GM19455 (cell line): ENCODE measurements around the gene MSL3B.

Experiments
- ATAC-seq: cut with Tn5 transposase; IDR thresholded peaks from one replicate; pipeline ENCODE4 v1.9.1; 2021; ENCODE audit not compliant: unreplicated experiment

Gene MSL3B

GRCh38 chr2:233817995-233818638 is 50.1 kb downstream of the MSL3B start:
- ATAC-seq = no peak

DNA sequence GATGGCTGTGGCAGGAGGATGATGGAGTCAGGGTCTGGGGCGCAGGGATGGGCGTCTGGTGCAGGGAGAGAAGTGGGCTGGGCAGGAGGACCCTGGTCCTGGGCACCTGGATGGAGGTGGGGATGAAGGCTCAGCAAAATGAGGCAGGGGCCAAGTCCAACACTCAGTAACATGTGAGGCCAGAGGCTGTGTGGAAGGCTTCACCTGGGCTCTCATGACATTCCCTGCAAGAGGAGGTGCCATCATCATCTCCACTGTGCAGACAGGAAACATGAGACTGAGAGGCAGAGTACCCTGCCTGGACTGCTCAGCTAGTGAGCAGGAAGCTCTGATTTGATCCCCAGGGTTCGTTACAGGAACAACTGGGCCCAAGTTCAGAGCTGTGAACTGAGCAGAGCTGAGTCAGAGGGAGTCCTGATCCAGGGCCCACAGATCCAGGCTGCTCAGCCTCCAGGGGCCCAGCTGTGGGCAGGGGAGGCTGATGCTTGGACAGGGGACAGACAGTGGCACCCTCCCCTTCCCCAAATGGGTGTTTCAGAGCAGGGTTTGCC is 50.8 kb downstream of the MSL3B start:
- no peak for ATAC-seq

DNA sequence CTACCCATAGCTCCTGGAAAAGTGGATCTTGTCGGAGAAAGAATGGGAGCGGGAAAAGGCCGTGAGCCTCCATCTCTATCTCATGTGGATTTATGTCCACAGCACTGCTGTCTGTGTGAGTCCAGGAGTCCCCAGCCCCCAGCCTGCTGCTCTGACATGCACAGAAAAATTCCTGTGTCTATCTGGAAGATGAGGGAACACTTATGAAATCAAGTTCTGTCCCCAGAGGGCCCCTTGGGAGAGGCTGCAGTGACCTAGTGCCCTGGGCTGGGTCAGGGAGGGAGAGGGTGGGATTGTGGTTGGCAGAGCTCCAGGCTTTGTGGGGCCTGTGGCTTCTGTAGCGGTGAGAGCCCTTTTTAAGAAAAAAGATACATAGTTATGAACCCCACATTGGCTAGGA is 51.4 kb downstream of the MSL3B start:
- ATAC-seq = no peak

DNA sequence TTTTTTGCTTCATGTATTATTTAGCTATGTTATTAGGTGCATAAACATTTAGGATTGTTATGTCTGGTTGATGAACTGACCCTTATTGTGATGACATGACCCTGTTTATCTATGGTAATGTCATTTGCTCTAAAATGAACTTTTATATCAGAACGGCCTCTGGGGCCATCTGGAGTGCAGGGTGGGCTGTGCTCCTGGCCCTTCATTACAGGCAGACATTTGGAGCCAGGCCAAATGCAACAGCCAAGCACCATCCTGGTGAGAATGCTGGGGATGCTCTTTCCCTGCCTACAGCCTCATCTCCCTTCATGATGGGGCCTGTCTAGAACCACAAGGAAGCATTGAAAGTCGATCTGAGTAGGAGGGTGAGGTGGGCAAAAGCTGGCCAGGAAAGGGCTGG is 51.9 kb downstream of the MSL3B start:
- ATAC-seq = no peak

GRCh38 chr2:233815861-233816260 is 52.3 kb downstream of the MSL3B start:
- no peak for ATAC-seq
